ENCODE results near the gene C11orf24.
A peak's percentile ranks its signal among the peaks of the same experiment; 100 is the strongest.
"Not testable (repeated sequence)": the region's sequence is repeated elsewhere in the genome, so short reads cannot be mapped to it uniquely, and the experiment has no call there.

The C11orf24 gene

DNA sequence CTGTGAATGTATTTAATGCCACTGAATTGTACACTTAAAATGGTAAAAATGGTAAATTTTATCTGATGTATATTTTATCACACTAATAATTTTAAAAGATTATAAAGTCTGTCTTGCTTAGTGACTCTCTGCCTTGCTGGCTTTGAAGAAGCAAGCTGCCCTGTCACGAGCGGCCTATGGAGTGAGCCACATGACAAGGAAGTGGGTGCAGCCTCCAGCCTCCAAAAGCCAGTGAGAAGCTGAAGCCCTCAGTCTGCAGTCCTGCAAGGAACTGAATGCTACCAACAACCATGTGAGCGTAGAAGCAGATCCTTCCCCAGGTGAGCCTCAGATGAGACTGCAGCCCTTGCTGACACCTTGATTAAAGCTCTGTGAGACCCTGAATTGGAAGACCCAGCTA, 20.0 kb downstream of the C11orf24 start:
- DNase-seq = no peak

GRCh38 chr11:68244912-68245311, 26.9 kb downstream of the C11orf24 start:
- not testable (repeated sequence) for DNase-seq

DNA sequence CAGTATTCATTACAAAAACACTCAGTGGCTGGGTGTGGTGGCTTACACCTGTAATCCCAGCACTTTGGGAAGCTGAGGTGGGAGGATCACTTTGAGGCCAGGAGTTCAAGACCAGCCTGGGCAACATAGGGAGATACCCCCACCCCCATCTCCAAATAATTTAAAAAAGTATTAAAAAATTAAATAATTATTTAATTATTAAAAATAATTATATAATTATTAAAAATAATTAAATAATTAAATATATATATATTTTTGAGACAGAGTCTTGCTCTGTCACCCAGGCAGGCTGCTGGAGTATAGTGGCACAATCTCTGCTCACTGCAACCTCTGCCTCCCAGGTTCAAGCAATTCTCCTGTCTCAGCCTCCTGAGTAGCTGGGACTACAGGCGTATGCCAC, 27.9 kb downstream of the C11orf24 start:
- DNase-seq = not testable (repeated sequence)

DNA sequence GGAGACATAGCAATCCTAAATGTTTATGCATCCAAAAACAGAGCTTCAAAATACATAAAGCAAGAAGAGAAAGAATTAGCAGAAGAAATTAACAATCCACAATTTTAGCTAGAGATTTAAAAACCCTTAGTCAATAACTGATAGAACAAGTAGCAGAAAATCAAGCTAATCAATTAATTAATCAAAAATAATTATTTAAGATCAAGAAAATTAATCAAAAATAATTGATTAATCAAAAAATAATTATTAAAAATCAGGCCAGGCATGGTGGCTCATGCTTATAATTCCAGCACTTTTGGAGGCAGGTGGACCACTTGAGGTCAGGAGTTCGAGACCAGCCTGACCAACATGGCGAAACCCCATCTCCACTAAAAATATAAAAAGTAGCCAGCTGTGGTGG, 29.2 kb downstream of the C11orf24 start:
- DNase-seq = no peak

- no peak for DNase-seq
Observed at GRCh38 chr11:68231621-68232020, 40.2 kb downstream of the C11orf24 start.

DNA sequence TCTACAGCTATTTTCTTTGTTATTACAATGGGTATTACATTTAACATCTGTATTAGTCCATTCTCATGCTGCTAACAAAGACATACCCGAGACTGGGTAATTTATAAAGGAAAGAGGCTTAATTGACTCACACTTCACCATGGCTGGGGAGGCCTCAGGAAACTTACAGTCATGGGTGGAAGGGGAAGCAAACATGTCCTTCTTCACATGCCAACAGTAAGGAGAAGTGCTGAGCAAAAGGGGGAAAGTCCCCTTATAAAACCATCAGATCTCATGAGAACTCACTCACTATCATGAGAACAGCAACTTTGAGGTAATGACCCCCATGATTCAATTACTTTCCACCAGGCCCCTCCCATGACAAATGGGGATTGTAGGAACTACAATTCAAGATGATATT, 42.2 kb downstream of the C11orf24 start:
- DNase-seq = no peak

- no peak for DNase-seq
Observed at GRCh38 chr11:68226421-68226820, 45.4 kb downstream of the C11orf24 start.

- no peak for DNase-seq
Observed at GRCh38 chr11:68224606-68225005, 47.2 kb downstream of the C11orf24 start.

DNA sequence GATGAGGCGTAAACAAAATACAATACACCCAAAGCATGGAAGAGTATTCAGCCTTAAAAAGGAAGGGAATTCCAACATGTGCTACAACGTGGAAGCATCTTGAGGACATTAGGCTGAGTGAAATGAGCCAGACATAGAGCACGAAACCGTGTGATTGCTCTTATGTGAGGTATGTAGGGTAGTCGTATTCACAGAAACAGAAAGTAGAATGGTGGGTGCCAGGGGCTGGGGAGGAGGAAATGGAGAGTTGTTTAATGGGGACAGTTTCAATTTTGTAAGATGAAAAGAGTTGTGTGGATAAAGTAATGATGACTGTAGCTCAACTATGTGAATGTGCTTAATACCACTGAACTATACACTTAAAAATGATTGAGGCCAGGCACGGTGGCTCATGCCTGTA, 48.5 kb downstream of the C11orf24 start:
- DNase-seq = no peak

GRCh38 chr11:68221406-68221805, 50.4 kb downstream of the C11orf24 start:
- no peak for DNase-seq

GRCh38 chr11:68216171-68216938, 55.4 kb downstream of the C11orf24 start:
- DNase-seq = peak in 1 of 14 donors; percentile 74

- peak in 1 of 14 donors; percentile 43 for DNase-seq
Observed at GRCh38 chr11:68215524-68216170, 56.1 kb downstream of the C11orf24 start.

DNA sequence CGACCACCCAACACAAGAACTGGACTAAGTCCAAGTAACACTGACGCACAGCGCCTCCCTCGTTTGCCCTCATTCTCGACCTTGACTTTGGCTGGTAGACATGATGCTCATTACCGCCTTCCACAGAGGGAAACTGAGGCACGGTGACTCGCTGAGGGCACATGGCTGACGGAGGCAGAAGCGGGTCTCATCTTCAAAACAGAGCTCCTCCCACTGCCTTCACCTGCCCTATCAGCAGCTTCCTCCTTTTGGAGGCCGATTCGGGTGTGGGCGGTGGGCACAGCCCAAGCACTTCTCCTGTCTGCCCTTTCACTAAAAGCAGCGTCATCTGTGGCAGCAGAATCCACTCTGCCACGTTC, 56.7 kb downstream of the C11orf24 start:
- DNase-seq = no peak

DNA sequence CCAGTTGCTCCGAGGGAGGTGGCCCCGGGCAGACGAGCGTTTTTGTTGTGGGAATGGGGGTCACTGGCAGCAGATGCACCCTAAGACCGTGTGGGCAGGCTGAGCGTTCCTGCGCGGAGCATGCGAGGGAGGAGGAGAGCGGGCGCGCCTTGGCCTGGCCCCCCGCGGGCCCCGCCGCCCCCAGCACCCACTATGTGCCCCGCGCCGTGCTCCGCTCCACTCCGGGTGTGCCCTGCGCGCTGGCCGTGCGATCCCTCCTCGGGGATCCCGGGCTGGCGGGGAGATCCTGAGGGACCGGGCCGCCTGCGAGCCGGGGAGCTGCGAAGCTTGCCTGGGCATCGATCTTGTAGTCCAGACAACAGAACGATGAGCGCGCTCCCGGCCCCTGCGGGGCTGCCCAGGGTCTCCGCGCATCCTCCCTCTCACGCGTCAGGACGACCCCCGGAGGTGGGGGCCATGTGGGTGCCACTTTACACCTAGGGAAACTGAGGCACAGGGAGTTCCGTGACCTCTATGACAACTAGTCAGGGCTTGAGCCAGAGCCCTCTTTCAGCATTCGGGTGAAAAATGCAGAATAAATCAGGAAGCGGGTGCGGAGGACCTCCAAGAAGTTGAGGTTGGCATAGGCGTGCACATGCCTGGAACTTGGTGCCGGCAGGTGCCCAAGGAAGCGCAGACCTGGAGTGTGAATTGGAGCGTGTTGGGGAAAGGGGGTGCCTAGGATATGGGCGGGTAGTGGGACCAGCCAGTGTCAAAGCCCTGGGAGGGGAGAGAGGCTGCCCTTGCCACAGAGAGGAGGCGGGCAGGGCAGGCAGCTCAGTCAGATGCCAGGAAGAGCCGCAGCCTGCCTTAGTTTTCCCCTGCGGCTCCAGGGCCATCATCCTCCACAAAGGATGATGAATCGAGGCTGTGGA, 57.3 kb downstream of the C11orf24 start:
- peak in 3 of 14 donors; percentile 30 to 57 (median 39) for DNase-seq

GRCh38 chr11:68213555-68214172, 58.1 kb downstream of the C11orf24 start:
- DNase-seq = peak in 13 of 14 donors; percentile 39 to 93 (median 84)

DNA sequence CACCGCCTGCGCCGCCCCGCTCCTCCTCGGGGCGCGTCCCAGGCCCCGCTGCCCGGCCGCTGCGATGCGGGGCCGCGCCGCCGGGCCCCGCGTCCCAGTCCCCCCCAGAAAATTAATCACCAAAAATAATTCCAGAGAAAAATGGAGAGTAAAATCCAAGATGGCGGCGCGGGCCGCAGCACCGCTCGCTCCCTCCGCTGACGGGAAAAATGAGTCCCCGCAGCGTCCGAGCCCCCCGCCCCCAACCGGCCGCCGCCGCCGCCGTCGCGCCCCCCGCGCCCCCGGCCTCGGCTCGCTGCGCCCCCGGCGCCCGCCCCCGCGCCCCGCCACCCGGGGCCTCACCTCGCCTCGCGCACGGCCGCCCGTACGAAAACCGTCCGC, 58.6 kb downstream of the C11orf24 start, which contains the start of gene KMT5B:
TSS of gene KMT5B (minus strand) at position 162 of the 381 bp plus-strand sequence. CDS start 23,220 bp downstream, outside the sequence.
- peak in 9 of 14 donors; percentile 45 to 83 (median 56) for DNase-seq

DNA sequence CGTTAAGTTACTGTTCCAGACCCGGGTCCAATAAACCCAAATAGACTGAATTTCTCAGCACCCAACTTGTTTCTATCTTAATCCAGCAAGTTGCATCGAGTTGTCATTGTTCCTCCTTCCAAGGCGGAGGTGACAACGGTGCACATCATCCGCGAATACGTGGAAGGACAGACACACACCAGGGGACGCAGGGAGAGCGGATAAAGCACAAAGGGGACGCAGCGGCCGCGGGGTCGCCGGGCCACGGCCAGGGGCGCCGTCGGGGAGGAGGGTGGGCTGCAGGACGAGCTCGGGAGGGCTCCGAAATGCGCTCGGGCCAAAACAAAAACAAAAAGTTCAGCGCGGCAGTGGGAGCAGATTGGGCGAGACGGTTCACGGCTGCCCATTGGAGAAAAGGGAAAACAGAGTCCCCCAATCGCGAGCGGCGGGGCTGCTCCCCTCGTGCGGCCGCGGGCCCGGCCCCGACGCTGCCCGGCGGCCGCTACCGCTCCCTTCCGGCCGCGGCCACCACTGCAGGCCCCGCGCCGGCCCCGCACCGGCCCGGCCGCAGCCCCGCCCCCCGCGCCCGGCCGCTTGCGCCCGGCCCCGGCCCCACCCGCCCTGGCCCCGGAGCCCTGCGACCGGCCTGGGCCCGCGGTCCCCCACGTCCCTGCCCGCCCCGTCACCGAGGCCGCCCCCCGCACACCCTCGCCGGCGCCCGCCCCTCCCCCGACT, 59.2 kb downstream of the C11orf24 start:
- DNase-seq = peak in 9 of 14 donors; percentile 26 to 83 (median 54)

- DNase-seq = peak in 1 of 14 donors; percentile 29
Observed at GRCh38 chr11:68211546-68211945, 60.2 kb downstream of the C11orf24 start.
